HEK293T (cell line): ENCODE results near the gene COL23A1.

ENCODE experiments used
- BHLHE40 ChIP-seq: fragments of 450-650 bp; IDR thresholded peaks from 2 replicates; pipeline ENCODE4 v1.6.1; 2016; ENCODE audit warnings: mild to moderate bottlenecking, moderate library complexity, borderline replicate concordance
- CTBP1 ChIP-seq: fragments of 450-650 bp; IDR thresholded peaks from 2 replicates; pipeline ENCODE4 v1.6.1; 2016; ENCODE audit warnings: borderline replicate concordance
- ELF4 ChIP-seq: fragments of 450-650 bp; IDR thresholded peaks from 2 replicates; pipeline ENCODE4 v1.6.1; 2017; ENCODE audit warnings: antibody characterized with exemption
- FOXA1 ChIP-seq: fragments of 450-650 bp; IDR thresholded peaks from 2 replicates; pipeline ENCODE4 v1.6.1; 2016; ENCODE audit warnings: mild to moderate bottlenecking
- FOXK2 ChIP-seq: fragments of 450-650 bp; IDR thresholded peaks from 2 replicates; pipeline ENCODE4 v1.6.1; 2016; ENCODE audit warnings: mild to moderate bottlenecking
- FOXM1 ChIP-seq: fragments of 450-650 bp; IDR thresholded peaks from 2 replicates; pipeline ENCODE4 v1.6.1; 2017; ENCODE audit warnings: mild to moderate bottlenecking, borderline replicate concordance
- HDGF ChIP-seq: fragments of 450-650 bp; IDR thresholded peaks from 2 replicates; pipeline ENCODE4 v1.6.1; 2017; ENCODE audit warnings: antibody characterized with exemption, borderline replicate concordance
- L3MBTL2 ChIP-seq: fragments of 450-650 bp; conservative IDR thresholded peaks from 2 replicates; pipeline ENCODE4 v1.6.1; 2016; ENCODE audit warnings: mild to moderate bottlenecking
- LEF1 ChIP-seq: fragments of 450-650 bp; IDR thresholded peaks from 2 replicates; pipeline ENCODE4 v1.6.1; 2017; ENCODE audit warnings: mild to moderate bottlenecking, borderline replicate concordance
- NFRKB ChIP-seq: fragments of 450-650 bp; IDR thresholded peaks from 2 replicates; pipeline ENCODE4 v1.6.1; 2016; ENCODE audit warnings: mild to moderate bottlenecking, moderate library complexity
- SP1 ChIP-seq: fragments of 450-650 bp; IDR thresholded peaks from 2 replicates; pipeline ENCODE4 v1.6.1; 2017
- SUZ12 ChIP-seq: fragments of 450-650 bp; IDR thresholded peaks from 2 replicates; pipeline ENCODE4 v1.6.1; 2016; ENCODE audit warnings: mild to moderate bottlenecking
- ZNF384 ChIP-seq: fragments of 450-650 bp; IDR thresholded peaks from 2 replicates; pipeline ENCODE4 v1.6.1; 2016
- TF ChIP-seq, protein P1 (sequence below): fragments of 450-650 bp; IDR thresholded peaks from 2 replicates; pipeline ENCODE4 v1.6.1; 2016

DNA sequence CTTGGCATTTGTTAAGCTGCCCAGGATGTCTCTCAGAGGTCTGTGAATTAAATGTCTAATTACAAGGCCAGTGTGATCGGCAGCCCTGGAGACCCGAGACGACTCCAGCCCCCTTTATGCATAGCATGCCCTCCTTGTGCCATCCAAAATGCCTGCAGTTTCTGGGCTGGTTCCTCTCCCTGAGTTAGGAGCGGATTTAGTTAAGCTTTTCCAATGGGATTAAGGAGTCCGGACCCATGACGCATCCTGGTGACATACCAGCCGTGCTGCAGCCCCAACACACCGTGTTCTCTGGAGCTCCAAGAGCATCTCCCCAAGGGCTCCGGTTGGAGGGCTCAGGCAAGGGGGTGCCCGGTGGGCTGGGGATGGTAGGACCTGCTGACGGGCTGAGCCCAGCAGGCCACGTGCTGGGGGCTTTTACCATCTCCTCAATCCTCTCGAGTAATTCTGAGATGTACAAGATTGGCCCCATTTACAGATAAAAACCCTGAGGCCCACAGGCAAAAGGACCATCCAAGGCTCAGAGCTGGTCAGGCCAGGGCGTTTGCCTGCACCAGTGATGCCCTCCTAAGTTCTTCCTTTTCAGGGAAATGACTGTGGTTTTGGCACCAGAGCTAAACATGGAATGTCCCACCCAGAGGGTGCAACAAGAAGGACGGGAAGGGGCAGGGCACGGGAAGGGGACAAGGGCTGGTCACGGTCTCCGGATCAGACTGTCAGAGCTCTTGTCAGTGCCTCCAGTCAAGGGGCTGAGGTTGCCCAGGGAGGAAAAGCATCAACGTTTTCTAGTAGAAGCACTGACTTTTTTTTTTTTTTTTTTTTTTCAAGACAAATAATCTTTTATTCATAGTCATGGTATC lies 275.0 kb downstream of the COL23A1 start:
- TF ChIP-seq SUZ12 (no peak), FOXA1 (no peak), SP1 (no peak), ELF4 (no peak), CTBP1 (no peak), HDGF (no peak), ZNF384 (no peak), FOXM1 (no peak), NFRKB (no peak), L3MBTL2 (no peak), FOXK2 (no peak), LEF1 (no peak), BHLHE40 (no peak)
- TF ChIP-seq, protein P1, sequence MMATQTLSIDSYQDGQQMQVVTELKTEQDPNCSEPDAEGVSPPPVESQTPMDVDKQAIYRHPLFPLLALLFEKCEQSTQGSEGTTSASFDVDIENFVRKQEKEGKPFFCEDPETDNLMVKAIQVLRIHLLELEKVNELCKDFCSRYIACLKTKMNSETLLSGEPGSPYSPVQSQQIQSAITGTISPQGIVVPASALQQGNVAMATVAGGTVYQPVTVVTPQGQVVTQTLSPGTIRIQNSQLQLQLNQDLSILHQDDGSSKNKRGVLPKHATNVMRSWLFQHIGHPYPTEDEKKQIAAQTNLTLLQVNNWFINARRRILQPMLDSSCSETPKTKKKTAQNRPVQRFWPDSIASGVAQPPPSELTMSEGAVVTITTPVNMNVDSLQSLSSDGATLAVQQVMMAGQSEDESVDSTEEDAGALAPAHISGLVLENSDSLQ, result no peak
